ENCODE measurements around the gene MAPK8IP3.

DNA sequence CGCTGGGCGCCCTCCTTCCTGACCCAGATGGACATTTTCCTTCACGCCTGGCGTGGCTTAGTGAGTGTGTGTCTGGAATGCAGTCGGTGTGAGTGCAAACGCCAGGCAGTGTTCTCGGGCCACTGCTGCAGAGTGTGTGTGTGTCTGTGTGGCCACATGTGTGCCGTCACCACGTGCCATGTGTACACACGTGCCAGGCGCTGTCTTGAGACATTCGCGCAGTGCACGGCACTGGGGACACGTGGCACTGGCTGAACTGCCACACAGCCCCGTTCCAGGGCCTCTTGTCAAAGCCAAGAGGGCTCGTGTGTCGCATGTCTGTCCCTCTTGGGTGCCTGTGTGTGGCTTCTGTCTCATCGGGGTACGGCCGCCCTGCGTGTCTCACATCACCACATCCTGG lies 28.8 kb downstream of the MAPK8IP3 start:
- no peak for TF ChIP-seq CTCF (IDR thresholded peaks at IDR 0.05; ENCODE audit: low read depth, low read length)
- TF ChIP-seq EZH2phosphoT487 (IDR thresholded peaks at IDR 0.05; ENCODE audit: low read depth): no peak
